ENCODE results near the gene MAMDC4. TPM values are rescaled to one million over a fixed set of nuclear protein-coding genes. Genes with fewer than 3 reads are reported as not detected.

MAMDC4 gene
- total RNA-seq, 1 experiment from 2014 or later, result 6.7 TPM

- TF ChIP-seq ZNF532 (CRISPR knock-in tag; IDR thresholded peaks at IDR 0.05; ENCODE audit: borderline replicate concordance), result no peak
- no peak for TF ChIP-seq HMGXB4 (CRISPR knock-in tag; IDR thresholded peaks at IDR 0.05)
- TF ChIP-seq FOXK1 (CRISPR knock-in tag; IDR thresholded peaks at IDR 0.05), result no peak
- TF ChIP-seq CDX4 (CRISPR knock-in tag; IDR thresholded peaks at IDR 0.05; ENCODE audit: borderline replicate concordance), result no peak
- no peak for TF ChIP-seq CBFB (CRISPR knock-in tag; IDR thresholded peaks at IDR 0.05; ENCODE audit: low read depth)
- no peak for TF ChIP-seq RELA (CRISPR knock-in tag; IDR thresholded peaks at IDR 0.05; ENCODE audit: borderline replicate concordance)
- TF ChIP-seq ZNF416 (CRISPR knock-in tag; IDR thresholded peaks at IDR 0.05), result no peak
- TF ChIP-seq ATF3 (CRISPR knock-in tag; conservative IDR thresholded peaks at IDR 0.05), result no peak
- no peak for TF ChIP-seq MXD4 (CRISPR knock-in tag; IDR thresholded peaks at IDR 0.05; ENCODE audit: borderline replicate concordance)
- no peak for TF ChIP-seq ESRRA (CRISPR knock-in tag; IDR thresholded peaks at IDR 0.05; ENCODE audit: borderline replicate concordance)
- no peak for TF ChIP-seq SP1 (CRISPR knock-in tag; conservative IDR thresholded peaks at IDR 0.05)
- no peak for TF ChIP-seq ATF6 (CRISPR knock-in tag; IDR thresholded peaks at IDR 0.05)
These were observed 43.4 kb upstream of the MAMDC4 start (continued) for GRCh38 chr9:136808806-136809158.

GRCh38 chr9:136814725-136815421, 37.3 kb upstream of the MAMDC4 start:
- peaks cover 7% of the 10 kb centered on the region for H3K4me1 Mint-ChIP-seq
- DNase-seq (ENCODE audit: low spot score) (no peak), ATAC-seq (no peak)
- no peak overlapping the region for H3K27ac Mint-ChIP-seq
- TF ChIP-seq CTCF (IDR thresholded peaks at IDR 0.05) (no peak), IRF2 (CRISPR knock-in tag; IDR thresholded peaks at IDR 0.05; ENCODE audit: borderline replicate concordance, low read depth) (no peak), USF2 (CRISPR knock-in tag; IDR thresholded peaks at IDR 0.05) (no peak), GTF2I (CRISPR knock-in tag; conservative IDR thresholded peaks at IDR 0.05) (no peak), GABPB1 (CRISPR knock-in tag; IDR thresholded peaks at IDR 0.05) (no peak)
- no peaks in the 10 kb centered on the region for H3K27me3 Mint-ChIP-seq (ENCODE audit: low read depth)
- POLR2A ChIA-PET, result no interaction called here
- no peaks in the 10 kb centered on the region for H3K9me3 Mint-ChIP-seq
- no peak overlapping the region for H3K4me3 Mint-ChIP-seq
- CTCF ChIA-PET, result no interaction called here
- H3K36me3 Mint-ChIP-seq, result peaks cover 37% of the 10 kb centered on the region
